HG03060 (cell line): Measurements from ENCODE around the gene A4GNT.

Experiments used
- ATAC-seq: cut with Tn5 transposase; IDR thresholded peaks from one replicate; pipeline ENCODE4 v1.9.1; 2021; ENCODE audit warnings: low read depth, moderate number of reproducible peaks; ENCODE audit not compliant: unreplicated experiment

A4GNT gene

GRCh38 chr3:138081371-138082084, 50.7 kb downstream of the A4GNT start:
- ATAC-seq = no peak

GRCh38 chr3:138079901-138080300, 52.3 kb downstream of the A4GNT start:
- ATAC-seq = no peak

DNA sequence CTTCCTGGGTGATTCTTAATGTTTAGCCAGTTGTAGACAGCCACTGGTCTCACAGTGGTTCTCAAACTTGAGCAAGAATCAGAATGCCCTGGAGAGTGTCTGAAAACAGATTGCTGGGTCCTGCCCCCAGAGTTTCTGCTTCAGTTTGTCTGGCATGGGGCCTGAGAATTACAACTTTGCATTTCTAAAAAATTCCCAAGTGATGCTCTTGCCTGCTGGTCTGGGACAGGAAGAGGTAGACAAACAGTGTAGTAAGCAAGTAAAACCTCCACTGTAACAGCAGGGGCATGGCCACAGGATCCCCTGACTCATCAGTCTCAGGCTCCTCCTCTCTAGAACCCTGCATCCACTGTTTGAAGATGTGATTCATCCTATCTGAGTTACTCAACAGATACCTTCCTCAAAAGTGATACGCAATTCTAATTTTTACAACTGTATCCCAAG, 53.3 kb downstream of the A4GNT start:
- no peak for ATAC-seq

- ATAC-seq = no peak
Measured at GRCh38 chr3:138078096-138078495, 54.1 kb downstream of the A4GNT start.
